ENCODE measurements around the gene FALEC.
"Not testable (repeated sequence)": the region's sequence is repeated elsewhere in the genome, so short reads cannot be mapped to it uniquely, and the experiment has no call there.

FALEC gene

GRCh38 chr1:150562446-150563339 lies 47.1 kb downstream of the FALEC start:
- DNase-seq (ENCODE audit: low spot score in 2 of 2) = peak in 1 of 2 experiments; percentile 20
- Histone ChIP-seq H3K36me3 (replicated peaks) (no peaks in the 10 kb centered on the region), H3K9me3 (no peaks in the 10 kb centered on the region), H3K4me3 (peak overlapping the region; percentile 42), H3K4me1 (peaks cover 24% of the 10 kb centered on the region), H3K27me3 (ENCODE audit: low read depth) (no peaks in the 10 kb centered on the region)
- in situ Hi-C loops (cut with MboI; ENCODE audit: low sequenced_read_pairs) = no loop called here

GRCh38 chr1:150563340-150564038 lies 47.9 kb downstream of the FALEC start:
- DNase-seq (ENCODE audit: low spot score in 2 of 2) = no peak
- H3K9me3 ChIP-seq = no peaks in the 10 kb centered on the region
- H3K4me1 ChIP-seq = peaks cover 32% of the 10 kb centered on the region
- no peaks in the 10 kb centered on the region for H3K27me3 ChIP-seq (ENCODE audit: low read depth)
- no peaks in the 10 kb centered on the region for H3K36me3 ChIP-seq (replicated peaks)
- H3K4me3 ChIP-seq = no peak overlapping the region
- in situ Hi-C loops (cut with MboI; ENCODE audit: low sequenced_read_pairs) = no loop called here

GRCh38 chr1:150564051-150564991 lies 48.8 kb downstream of the FALEC start:
- H3K9me3 ChIP-seq = no peaks in the 10 kb centered on the region
- no peak overlapping the region for H3K4me3 ChIP-seq
- peaks cover 36% of the 10 kb centered on the region for H3K4me1 ChIP-seq
- no peaks in the 10 kb centered on the region for H3K27me3 ChIP-seq (ENCODE audit: low read depth)
- DNase-seq (ENCODE audit: low spot score in 2 of 2) = no peak
- in situ Hi-C loops (cut with MboI; ENCODE audit: low sequenced_read_pairs) = no loop called here
- H3K36me3 ChIP-seq (replicated peaks) = no peaks in the 10 kb centered on the region

- in situ Hi-C loops (cut with MboI; ENCODE audit: low sequenced_read_pairs); DNase-seq (ENCODE audit: low spot score in 2 of 2); H3K9me3 ChIP-seq; H3K4me3 ChIP-seq; H3K36me3 ChIP-seq (replicated peaks); H3K27me3 ChIP-seq (ENCODE audit: low read depth): not testable (repeated sequence)
- peaks cover 34% of the 10 kb centered on the region for H3K4me1 ChIP-seq
Observed at GRCh38 chr1:150565240-150565991, 49.9 kb downstream of the FALEC start.

GRCh38 chr1:150566589-150567340 lies 51.2 kb downstream of the FALEC start:
- in situ Hi-C loops (cut with MboI; ENCODE audit: low sequenced_read_pairs) = no loop called here
- Histone ChIP-seq H3K36me3 (replicated peaks) (peaks cover 7% of the 10 kb centered on the region), H3K4me3 (no peak overlapping the region), H3K9me3 (no peaks in the 10 kb centered on the region), H3K27me3 (ENCODE audit: low read depth) (no peaks in the 10 kb centered on the region), H3K4me1 (peaks cover 30% of the 10 kb centered on the region)
- DNase-seq (ENCODE audit: low spot score in 2 of 2) = no peak

- Histone ChIP-seq H3K9me3 (no peaks in the 10 kb centered on the region), H3K4me3 (no peak overlapping the region), H3K36me3 (replicated peaks) (peaks cover 7% of the 10 kb centered on the region), H3K27me3 (ENCODE audit: low read depth) (no peaks in the 10 kb centered on the region), H3K4me1 (peaks cover 25% of the 10 kb centered on the region)
- DNase-seq (ENCODE audit: low spot score in 2 of 2) = no peak
- in situ Hi-C loops (cut with MboI; ENCODE audit: low sequenced_read_pairs) = no loop called here
Observed at GRCh38 chr1:150567341-150567716, 51.8 kb downstream of the FALEC start.

- Histone ChIP-seq H3K4me3 (no peak overlapping the region), H3K4me1 (peaks cover 18% of the 10 kb centered on the region), H3K9me3 (no peaks in the 10 kb centered on the region), H3K36me3 (replicated peaks) (peaks cover 13% of the 10 kb centered on the region), H3K27me3 (ENCODE audit: low read depth) (no peaks in the 10 kb centered on the region)
- in situ Hi-C loops (cut with MboI; ENCODE audit: low sequenced_read_pairs) = no loop called here
- DNase-seq (ENCODE audit: low spot score in 2 of 2) = peak; percentile 29 to 75
Observed at GRCh38 chr1:150567717-150568593, 52.4 kb downstream of the FALEC start.

- Histone ChIP-seq H3K27me3 (ENCODE audit: low read depth) (no peaks in the 10 kb centered on the region), H3K4me1 (peaks cover 16% of the 10 kb centered on the region), H3K4me3 (no peak overlapping the region), H3K9me3 (no peaks in the 10 kb centered on the region), H3K36me3 (replicated peaks) (peaks cover 20% of the 10 kb centered on the region)
- in situ Hi-C loops (cut with MboI; ENCODE audit: low sequenced_read_pairs) = no loop called here
- DNase-seq (ENCODE audit: low spot score in 2 of 2) = no peak
Observed at GRCh38 chr1:150568594-150568966, 53.0 kb downstream of the FALEC start.

- Histone ChIP-seq H3K27me3 (ENCODE audit: low read depth) (no peaks in the 10 kb centered on the region), H3K9me3 (no peaks in the 10 kb centered on the region), H3K4me1 (peaks cover 22% of the 10 kb centered on the region), H3K36me3 (replicated peaks) (peaks cover 60% of the 10 kb centered on the region), H3K4me3 (no peak overlapping the region)
- no peak for DNase-seq (ENCODE audit: low spot score in 2 of 2)
- in situ Hi-C loops (cut with MboI; ENCODE audit: low sequenced_read_pairs) = no loop called here
Observed at GRCh38 chr1:150572918-150573647, 57.5 kb downstream of the FALEC start.

GRCh38 chr1:150573648-150574071 lies 58.1 kb downstream of the FALEC start:
- DNase-seq (ENCODE audit: low spot score in 2 of 2); H3K9me3 ChIP-seq; H3K4me3 ChIP-seq; in situ Hi-C loops (cut with MboI; ENCODE audit: low sequenced_read_pairs); H3K27me3 ChIP-seq (ENCODE audit: low read depth): not testable (repeated sequence)
- Histone ChIP-seq H3K4me1 (peaks cover 16% of the 10 kb centered on the region), H3K36me3 (replicated peaks) (peaks cover 65% of the 10 kb centered on the region)

GRCh38 chr1:150574260-150575071 lies 58.9 kb downstream of the FALEC start:
- Histone ChIP-seq H3K36me3 (replicated peaks) (peaks cover 72% of the 10 kb centered on the region), H3K4me3 (no peak overlapping the region), H3K27me3 (ENCODE audit: low read depth) (no peaks in the 10 kb centered on the region), H3K9me3 (no peaks in the 10 kb centered on the region), H3K4me1 (peaks cover 14% of the 10 kb centered on the region)
- in situ Hi-C loops (cut with MboI; ENCODE audit: low sequenced_read_pairs) = no loop called here
- DNase-seq (ENCODE audit: low spot score in 2 of 2) = no peak
